ENCODE measurements around the gene IFITM2.

DNA sequence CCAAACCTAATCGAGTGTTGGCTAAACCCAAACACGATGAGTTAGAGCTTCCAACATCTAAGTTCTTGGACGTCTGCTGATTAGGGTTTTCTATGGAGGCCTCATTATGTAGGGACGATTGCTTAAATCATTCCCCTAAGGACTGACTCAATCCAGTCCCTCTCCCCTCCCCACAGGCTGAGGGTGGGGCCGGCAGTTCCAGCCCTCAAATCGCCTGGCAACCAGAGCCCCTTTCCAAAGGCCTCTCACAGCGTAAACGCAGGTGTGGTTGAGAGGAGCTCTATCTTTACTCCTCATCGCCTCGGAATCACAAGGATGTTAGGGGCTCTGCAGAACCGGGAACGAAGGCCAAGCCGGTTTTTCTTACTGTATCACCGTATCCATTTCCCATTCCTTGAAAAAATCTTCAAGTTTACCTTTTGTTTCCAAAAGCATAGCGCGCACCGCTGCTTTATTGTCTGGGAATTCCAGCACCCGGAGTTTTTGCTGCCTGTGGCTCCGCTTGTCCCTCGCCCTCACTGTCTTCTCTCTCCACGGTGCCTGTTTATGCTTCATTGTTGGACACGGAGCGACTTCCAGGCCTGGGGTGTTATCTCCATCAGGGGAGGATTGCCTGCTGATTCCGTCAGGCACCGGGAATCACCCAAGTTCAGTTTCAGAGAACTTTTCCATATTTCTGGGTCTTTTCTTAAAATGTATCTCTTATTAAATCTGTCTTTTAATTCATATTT, 26.8 kb downstream of the IFITM2 start:
- TF ChIP-seq POLR2A (IDR thresholded peaks at IDR 0.05) (no peak), POLR2AphosphoS5 (IDR thresholded peaks at IDR 0.05) (no peak)
- TF ChIP-seq, protein P1, sequence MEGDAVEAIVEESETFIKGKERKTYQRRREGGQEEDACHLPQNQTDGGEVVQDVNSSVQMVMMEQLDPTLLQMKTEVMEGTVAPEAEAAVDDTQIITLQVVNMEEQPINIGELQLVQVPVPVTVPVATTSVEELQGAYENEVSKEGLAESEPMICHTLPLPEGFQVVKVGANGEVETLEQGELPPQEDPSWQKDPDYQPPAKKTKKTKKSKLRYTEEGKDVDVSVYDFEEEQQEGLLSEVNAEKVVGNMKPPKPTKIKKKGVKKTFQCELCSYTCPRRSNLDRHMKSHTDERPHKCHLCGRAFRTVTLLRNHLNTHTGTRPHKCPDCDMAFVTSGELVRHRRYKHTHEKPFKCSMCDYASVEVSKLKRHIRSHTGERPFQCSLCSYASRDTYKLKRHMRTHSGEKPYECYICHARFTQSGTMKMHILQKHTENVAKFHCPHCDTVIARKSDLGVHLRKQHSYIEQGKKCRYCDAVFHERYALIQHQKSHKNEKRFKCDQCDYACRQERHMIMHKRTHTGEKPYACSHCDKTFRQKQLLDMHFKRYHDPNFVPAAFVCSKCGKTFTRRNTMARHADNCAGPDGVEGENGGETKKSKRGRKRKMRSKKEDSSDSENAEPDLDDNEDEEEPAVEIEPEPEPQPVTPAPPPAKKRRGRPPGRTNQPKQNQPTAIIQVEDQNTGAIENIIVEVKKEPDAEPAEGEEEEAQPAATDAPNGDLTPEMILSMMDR (IDR thresholded peaks at IDR 0.05): no peak
